Activated CD4-positive, CD25-positive, alpha-beta regulatory T cell treated with anti-CD3 and anti-CD28 coated beads, Interleukin-2, amount 50 U/mL, for 72 hours (primary cell): Measurements from ENCODE around the gene PCDHGC4.

ENCODE experiments used
- DNase-seq: peaks from one replicate; pipeline ENCODE4 v3.0.0; 2021

The PCDHGC4 gene

DNA sequence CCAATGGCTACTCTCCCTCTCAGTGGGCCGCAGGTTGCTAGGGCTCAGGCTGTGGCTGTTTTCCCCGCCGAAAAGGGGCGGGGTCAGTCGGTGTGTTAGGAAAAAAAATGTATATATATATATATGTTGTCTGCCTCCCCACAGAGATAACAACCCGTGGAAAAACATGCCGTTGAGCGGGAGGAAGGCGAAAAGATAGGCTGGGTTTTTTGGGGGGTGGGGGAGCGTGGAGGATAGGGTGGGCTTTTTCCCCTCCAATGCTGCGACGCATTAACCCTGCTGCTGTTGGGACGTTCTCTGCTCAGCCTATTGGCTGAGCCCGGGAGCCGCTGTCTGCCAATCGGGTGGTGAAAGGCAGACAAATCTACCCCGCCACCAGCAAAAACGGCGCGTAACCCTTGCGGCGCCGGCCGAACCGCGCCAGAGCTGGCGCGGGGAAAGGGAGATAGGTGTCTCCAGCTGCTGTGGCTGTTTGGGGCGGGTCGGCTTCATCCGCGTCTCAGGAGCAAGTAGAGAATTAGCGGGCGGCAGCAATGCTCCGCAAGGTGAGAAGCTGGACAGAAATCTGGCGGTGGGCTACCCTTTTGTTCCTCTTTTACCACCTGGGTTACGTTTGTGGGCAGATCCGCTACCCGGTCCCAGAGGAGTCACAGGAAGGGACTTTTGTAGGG, at the start of gene PCDHGC4:
PCDHGC4 (plus strand) TSS at position 390 of the 671 bp plus-strand sequence; CDS start at position 534, 144 bp downstream.
- no peak for DNase-seq

DNA sequence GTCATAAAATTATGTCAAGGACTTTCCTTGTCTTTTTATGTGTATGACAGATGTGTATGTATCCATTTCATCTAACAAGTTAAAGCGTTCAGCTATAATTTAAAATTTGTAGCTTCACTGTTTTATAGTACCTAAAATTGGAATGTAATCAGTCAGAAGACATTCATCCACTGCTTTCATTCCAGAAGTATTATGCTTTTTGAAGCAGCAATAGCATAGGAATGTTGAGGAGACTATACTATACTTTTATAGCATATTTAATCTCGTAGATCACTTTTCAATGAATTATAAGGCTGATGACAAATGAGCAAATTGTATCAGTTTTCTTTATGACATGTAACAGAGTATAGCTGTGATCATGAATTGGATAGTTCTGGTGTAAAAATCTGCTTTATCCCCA, 47.6 kb upstream of the PCDHGC4 start:
- DNase-seq = no peak

DNA sequence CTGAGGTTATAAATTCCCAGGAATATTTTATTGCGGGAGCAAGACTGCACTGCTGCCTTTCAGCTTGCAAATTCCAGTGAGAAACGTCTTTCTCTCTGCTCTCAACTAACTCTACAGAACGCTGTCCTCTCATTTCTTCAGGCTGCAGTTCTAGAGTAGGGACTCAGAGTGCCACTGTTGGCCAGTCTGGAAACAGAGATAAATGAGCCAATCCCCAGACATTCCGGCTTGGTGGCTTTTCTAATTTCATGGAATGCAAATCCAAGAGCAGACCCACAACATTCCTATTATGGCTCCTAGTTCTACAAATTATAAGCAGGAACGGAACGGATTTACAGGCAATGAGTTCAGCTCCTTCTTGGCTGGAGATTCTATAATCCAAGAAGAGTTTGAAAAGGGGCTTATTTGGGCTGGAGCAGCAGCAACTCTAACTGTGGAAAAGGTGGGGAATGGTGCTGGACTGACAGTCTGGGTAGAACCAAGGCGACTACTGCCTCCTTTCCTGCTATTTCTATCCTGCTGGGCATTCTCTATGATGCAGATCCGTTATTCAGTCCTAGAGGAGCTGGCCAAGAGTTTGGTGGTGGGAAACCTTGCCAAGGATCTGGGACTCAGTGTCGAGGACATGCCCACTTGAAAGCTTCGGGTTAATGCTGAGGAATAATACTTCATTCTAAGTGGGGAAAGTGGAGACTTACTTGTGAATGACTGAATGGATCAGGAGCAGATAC, 45.3 kb upstream of the PCDHGC4 start:
- no peak for DNase-seq

- no peak for DNase-seq
Measured at GRCh38 chr5:141440341-141440740, 44.5 kb upstream of the PCDHGC4 start.

DNA sequence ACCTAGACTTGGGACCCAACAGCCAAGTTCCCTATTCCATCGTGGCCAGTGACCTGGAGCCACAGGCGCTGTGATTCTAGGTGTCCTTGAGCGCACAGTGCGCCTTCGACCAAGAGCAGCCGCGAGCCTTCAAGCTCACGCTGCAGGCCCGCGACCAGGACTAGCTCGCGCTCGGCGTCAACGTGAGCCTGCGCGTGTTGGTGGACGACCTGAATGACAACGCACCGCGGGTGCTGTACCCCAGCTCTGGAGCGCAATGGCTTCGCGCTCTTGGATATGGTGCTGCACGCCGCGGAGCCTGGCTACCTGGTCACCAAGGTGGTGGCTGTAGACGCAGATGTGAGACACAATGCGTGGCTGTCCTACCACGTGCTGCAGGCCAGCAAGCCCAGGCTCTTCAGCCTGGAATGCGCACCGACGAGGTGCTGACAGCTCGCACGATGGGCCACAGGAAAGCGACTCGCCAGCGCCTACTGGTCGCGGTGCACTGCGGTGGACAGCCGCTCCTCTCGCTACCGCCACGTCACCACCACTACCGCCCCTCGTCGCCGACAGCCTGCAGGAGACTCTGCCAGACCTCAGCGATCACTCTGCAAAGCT, 43.2 kb upstream of the PCDHGC4 start:
- no peak for DNase-seq

GRCh38 chr5:141465351-141465750, 19.5 kb upstream of the PCDHGC4 start:
- DNase-seq = no peak

DNA sequence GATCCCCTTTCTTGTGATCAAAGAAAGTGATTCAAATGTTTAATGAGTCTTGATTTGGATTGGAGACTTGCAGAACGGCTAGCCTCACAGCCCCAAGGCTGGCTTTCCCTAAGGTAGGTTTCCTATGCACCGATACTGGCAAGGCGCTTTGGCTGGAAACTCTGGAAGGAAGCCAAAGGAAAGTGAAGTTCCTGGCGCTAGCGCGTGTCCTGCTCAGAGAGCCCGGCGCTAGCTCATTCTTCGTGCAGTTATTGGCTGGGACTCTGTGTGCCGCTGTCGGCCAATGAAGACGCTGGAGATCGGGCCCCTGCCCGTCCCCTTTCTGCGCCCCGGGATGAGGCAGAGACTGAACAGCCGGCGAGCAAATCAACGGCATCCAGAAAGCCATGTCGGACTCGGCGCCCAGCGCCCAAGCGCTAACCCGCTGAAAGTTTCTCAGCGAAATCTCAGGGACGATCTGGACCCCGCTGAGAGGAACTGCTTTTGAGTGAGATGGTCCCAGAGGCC, 9.2 kb upstream of the PCDHGC4 start, which contains the start of gene PCDHGC3:
PCDHGC3 (plus strand) TSS at position 342 of the 507 bp plus-strand sequence; CDS start at position 493, 151 bp downstream.
- DNase-seq = no peak

GRCh38 chr5:141476132-141476911, 8.5 kb upstream of the PCDHGC4 start:
- DNase-seq = no peak

DNA sequence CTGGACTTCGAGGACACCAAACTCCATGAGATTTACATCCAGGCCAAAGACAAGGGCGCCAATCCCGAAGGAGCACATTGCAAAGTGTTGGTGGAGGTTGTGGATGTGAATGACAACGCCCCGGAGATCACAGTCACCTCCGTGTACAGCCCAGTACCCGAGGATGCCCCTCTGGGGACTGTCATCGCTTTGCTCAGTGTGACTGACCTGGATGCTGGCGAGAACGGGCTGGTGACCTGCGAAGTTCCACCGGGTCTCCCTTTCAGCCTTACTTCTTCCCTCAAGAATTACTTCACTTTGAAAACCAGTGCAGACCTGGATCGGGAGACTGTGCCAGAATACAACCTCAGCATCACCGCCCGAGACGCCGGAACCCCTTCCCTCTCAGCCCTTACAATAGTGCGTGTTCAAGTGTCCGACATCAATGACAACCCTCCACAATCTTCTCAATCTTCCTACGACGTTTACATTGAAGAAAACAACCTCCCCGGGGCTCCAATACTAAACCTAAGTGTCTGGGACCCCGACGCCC, 7.7 kb upstream of the PCDHGC4 start:
- DNase-seq = no peak

- DNase-seq = no peak
Measured at GRCh38 chr5:141477815-141478214, 7.0 kb upstream of the PCDHGC4 start.

DNA sequence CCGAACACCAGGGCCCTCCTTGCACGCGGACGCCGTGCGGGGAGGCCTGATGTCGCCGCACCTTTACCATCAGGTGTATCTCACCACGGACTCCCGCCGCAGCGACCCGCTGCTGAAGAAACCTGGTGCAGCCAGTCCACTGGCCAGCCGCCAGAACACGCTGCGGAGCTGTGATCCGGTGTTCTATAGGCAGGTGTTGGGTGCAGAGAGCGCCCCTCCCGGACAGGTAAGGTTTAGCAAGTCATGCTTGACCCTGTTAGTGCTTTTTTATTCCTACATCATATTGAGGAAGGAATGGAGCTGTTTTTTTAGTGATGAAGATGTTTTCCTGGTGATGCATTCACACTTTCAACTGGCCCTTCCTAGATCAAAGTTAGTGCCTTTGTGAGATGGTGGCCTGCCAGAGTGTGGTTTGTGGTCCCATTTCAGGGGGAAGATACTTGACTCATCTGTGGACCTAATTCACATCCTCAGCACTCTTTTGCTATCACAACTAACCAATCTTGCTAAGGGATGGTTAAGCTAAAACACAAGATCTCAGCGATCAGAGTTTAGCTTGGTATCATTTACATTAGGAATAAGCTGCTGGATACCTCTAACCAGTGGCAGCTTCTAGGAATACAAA, 6.4 kb upstream of the PCDHGC4 start:
- no peak for DNase-seq

DNA sequence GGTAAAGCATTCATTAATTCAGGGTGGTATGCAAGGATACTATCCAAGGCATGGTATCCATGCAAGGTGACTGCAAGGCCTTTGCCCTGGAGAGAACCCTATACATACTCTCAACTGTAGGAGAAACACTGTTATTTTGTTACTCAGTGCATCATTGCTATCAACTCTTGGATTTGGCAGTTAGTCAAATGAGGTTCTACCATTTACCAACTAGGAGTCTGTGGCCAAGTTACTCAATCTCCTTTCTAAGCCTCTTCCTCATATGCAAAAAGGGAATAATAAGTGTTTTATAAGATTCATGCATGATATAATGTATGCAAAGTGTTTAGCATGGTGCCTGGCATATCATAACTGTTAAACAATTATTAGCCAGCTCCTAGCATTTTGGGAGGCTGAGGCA, 5.1 kb upstream of the PCDHGC4 start:
- DNase-seq = no peak

DNA sequence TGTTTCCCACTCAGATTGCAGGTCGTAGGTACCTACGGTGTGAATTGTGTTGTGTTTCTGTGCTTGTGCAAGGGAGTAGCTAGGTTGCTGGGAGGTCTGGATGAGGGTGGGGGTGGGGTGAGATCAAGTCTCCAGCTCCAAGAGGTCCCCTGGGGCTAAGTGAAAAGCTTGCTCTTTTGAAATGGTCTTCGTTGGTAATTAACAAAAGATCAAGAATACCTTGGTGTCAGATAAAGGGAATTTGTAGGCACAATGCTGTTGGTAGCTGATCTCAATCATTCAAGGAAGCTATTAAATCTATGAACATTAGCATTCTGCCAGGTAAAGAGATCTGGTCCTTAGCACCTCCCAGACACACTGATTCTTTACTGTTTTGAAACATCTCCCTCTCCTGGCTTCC, 928 bp upstream of the PCDHGC4 start:
- DNase-seq = no peak

DNA sequence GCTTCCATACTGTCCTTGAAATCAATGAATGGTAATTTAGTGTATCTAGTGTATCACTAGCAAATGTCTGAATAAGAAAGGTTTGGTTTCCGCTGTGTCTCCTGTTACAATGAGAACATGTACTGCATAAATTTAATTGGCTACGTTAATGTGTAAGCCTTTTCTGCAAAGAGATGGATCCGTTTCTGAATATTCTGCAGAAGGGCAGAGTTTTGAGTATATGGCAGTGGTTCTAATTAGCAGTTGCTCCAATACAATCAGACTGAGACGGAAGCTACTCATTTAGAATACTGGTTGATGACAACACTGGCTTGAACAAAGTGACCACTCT, 555 bp upstream of the PCDHGC4 start:
- DNase-seq = no peak

DNA sequence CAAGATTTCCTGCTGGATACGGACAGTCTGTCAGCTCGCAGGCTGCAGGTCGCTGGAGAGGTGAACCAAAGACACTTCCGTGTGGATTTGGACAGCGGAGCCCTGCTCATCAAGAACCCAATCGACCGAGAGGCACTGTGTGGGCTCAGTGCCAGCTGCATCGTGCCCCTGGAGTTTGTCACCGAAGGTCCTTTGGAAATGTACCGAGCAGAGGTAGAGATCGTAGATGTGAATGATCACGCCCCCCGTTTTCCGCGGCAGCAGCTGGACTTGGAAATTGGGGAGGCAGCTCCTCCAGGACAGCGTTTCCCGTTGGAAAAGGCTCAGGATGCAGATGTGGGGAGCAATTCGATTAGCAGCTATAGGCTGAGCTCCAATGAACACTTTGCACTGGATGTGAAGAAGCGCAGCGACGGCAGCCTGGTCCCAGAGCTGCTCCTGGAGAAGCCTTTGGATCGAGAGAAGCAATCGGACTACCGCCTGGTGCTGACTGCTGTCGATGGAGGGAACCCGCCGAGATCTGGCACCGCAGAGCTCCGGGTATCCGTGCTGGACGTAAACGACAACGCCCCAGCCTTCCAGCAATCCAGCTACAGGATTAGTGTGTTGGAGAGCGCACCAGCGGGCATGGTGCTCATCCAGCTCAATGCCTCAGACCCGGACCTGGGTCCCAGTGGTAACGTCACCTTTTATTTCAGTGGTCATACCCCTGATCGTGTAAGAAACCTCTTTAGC, 658 bp downstream of the PCDHGC4 start:
- no peak for DNase-seq

DNA sequence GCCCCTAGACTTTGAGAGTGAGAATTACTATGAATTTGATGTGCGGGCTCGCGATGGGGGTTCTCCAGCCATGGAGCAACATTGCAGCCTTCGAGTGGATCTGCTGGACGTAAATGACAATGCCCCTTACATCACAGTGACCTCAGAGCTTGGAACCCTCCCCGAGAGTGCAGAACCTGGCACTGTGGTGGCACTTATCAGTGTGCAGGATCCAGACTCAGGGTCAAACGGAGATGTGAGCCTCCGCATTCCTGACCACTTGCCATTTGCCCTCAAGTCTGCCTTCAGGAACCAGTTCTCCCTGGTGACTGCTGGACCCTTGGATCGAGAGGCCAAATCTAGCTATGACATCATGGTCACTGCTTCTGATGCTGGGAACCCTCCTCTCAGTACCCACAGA, 1.3 kb downstream of the PCDHGC4 start:
- DNase-seq = no peak

DNA sequence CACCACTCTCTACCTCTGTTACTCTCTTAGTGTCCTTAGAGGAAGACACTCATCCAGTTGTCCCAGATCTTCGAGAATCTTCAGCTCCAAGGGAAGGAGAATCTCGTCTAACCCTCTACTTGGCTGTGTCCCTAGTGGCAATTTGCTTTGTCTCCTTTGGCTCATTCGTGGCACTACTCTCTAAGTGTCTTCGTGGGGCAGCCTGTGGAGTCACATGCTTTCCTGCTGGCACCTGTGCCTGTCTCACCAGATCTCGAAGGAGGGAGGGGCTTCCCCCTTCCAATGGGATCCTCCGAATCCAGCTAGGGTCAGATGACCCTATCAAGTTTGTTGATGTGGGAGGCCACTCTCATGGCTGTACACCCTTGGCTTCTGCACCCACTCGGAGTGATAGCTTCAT, 2.3 kb downstream of the PCDHGC4 start:
- no peak for DNase-seq

DNA sequence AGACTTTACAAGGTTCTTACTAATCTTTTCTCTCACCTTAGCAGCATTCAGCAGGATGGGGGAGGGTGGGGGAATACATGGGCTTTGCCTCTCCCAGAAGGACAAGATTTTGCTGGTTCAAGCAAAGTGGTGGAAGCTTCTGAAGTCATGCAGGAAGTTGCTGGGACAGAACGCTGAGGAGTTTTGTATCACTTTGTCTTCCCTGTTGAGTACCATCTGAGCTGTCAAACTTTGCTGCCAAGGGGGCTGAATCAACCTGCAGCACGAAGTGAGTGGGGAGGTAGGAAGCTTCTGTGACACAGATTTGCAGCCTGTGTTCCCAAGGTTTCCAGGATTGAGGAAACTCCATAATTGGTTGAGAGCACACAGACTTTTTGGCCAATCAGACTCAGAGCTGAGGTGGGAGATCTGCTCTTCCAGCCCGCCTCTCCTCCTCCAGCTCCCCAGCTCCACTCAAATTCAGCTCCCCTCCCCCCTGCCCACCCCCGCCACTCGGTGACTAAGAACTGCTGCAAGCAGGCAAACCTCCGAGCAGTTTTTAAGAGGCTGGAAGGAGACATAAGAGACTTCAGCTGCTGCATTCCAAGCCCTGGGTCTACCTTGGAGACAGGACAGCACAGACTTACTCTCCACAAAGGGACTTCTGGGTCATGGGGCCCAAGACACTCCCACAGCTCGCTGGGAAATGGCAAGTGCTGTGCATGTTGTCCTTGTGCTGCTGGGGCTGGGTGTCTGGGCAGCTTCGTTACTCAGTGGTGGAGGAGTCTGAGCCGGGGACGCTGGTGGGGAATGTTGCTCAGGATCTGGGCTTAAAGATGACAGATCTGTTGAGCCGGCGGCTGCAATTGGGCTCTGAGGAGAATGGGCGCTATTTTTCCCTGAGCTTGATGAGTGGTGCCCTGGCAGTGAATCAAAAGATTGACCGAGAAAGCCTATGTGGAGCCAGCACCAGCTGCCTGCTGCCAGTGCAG, 4.0 kb downstream of the PCDHGC4 start, which contains the start of gene PCDHGC5:
PCDHGC5 (plus strand) TSS at position 491 of the 971 bp plus-strand sequence; CDS start at position 651, 160 bp downstream.
- DNase-seq = no peak

DNA sequence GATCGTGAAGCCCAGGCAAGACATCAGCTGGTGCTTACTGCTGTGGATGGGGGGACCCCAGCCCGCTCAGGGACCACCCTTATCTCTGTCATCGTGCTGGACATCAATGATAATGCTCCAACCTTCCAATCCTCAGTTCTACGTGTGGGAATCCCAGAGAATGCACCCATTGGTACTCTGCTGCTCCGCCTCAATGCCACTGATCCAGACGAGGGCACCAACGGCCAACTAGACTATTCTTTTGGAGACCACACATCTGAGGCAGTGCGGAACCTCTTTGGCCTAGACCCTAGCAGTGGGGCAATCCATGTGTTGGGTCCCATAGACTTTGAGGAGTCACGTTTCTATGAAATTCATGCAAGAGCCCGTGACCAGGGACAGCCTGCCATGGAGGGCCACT, 5.0 kb downstream of the PCDHGC4 start:
- no peak for DNase-seq

DNA sequence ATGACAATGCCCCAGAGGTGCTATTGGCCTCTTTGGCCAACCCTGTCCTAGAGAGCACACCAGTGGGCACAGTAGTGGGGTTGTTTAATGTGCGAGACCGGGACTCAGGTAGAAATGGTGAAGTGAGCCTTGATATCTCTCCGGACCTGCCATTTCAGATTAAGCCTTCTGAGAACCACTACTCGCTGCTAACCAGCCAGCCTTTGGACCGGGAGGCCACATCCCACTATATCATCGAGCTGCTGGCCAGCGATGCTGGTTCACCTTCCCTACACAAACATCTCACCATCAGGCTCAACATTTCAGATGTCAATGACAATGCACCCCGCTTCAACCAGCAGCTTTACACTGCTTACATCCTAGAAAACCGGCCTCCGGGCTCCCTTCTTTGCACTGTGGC, 5.4 kb downstream of the PCDHGC4 start:
- DNase-seq = no peak
